ENCODE results near the gene PTPRT.

Gene PTPRT

DNA sequence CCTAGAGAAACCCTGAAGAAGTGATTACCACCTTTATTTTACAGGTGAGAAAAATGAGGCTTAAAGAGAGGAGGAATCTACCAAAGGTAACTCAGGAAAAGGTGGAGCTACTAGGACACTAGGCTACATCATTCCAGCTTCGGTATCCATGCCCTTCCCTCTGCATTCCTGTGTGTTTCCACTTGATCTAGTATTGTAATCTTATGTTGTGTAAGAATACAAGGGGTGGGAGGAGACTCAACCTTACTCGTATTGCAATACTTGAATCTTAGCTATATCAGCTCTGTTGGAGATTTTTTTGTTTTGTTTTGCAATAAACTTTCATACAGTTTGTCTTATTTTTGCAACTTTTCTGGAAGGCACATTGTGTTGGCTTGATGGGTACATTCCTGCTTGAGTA lies 742.4 kb downstream of the PTPRT start:
- H3K27ac ChIP-seq: no peak overlapping the region
- no peak for TF ChIP-seq ZFX (IDR thresholded peaks at IDR 0.05; ENCODE audit: borderline replicate concordance)
- TF ChIP-seq, protein P1, sequence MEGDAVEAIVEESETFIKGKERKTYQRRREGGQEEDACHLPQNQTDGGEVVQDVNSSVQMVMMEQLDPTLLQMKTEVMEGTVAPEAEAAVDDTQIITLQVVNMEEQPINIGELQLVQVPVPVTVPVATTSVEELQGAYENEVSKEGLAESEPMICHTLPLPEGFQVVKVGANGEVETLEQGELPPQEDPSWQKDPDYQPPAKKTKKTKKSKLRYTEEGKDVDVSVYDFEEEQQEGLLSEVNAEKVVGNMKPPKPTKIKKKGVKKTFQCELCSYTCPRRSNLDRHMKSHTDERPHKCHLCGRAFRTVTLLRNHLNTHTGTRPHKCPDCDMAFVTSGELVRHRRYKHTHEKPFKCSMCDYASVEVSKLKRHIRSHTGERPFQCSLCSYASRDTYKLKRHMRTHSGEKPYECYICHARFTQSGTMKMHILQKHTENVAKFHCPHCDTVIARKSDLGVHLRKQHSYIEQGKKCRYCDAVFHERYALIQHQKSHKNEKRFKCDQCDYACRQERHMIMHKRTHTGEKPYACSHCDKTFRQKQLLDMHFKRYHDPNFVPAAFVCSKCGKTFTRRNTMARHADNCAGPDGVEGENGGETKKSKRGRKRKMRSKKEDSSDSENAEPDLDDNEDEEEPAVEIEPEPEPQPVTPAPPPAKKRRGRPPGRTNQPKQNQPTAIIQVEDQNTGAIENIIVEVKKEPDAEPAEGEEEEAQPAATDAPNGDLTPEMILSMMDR (IDR thresholded peaks at IDR 0.05): no peak

DNA sequence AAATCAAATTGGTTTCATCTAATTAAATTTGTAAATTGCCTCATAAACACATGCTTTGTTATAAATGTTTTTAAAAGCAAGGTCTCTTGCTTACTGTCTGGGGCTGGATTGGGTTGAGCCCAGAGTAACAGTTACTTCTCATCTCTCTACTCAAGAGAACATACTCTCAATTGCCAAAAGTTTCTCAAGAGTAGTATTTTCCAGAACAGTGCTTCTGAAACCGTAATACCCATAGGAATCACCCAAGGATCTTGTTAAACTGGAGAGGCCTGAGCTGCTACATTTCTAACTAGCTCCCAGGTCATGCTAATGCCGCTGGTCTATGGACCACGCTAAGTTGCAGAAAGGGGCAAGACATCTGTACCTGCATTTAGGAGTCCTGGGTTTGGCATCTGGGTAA lies 744.9 kb downstream of the PTPRT start:
- no peak overlapping the region for H3K27ac ChIP-seq
- TF ChIP-seq, protein P1 (IDR thresholded peaks at IDR 0.05): no peak
- no peak for TF ChIP-seq ZFX (IDR thresholded peaks at IDR 0.05; ENCODE audit: borderline replicate concordance)

DNA sequence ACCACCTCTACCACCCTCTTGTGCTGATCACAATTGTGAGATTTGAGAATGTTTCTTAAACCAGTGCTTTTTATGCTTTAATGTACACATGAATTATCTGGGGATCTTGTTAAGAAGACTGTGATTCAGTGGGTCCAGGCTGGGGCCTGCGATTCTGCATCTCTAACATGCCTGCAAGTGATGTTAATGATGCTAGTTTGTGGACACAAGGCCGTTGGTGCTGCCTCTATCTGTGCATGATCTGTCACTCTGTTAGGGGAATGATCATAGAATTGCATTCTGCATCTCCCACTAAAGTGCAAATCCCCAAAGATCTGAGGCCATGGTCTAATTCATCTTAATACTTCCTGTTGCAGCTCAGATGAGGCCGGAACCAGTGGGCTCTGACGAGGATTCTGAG lies 746.5 kb downstream of the PTPRT start:
- H3K27ac ChIP-seq: no peak overlapping the region
- TF ChIP-seq, protein P1 (IDR thresholded peaks at IDR 0.05): no peak
- TF ChIP-seq ZFX (IDR thresholded peaks at IDR 0.05; ENCODE audit: borderline replicate concordance): no peak

DNA sequence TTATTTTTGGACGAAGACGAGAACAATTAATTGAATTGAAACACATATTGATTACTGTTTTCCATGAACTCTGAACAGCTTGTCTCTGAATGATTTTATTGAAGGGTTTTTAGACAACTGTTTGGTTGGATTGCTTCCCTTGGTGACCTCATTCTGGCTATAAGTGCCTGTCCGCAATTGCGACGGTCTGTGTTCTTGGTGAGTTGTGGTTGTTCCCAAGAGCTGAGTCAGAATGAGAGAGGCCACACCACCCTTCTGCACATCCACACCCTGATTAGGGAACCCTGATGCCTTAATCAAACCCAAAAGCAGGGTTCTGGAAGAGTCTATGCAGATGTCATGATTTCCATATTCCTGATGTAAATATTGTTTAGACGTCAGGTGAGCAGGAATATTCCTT lies 747.0 kb downstream of the PTPRT start:
- TF ChIP-seq, protein P1 (IDR thresholded peaks at IDR 0.05): no peak
- no peak for TF ChIP-seq ZFX (IDR thresholded peaks at IDR 0.05; ENCODE audit: borderline replicate concordance)

DNA sequence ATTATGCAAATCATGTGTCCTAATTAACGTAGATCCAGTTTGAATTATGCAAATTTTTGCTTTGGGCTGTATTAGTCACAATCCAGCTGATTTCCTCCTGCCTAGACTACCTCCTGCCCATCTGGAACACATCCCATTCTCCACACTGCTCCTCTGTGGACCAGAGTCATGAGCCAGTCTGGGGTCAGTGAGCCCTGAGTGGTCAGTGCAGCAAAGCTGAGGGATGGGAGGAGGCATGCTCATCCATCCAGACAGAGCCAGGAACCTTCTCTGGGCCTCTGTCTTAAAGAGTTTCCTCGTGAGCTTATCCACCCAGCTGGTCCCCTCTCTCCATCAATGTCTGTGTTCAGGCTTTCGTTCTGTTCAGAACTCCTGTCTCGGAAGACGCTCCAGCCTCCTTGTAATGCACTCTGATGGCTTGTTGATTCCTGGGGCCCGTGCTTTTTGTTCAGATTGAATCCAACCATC lies 747.8 kb downstream of the PTPRT start:
- TF ChIP-seq, protein P1 (IDR thresholded peaks at IDR 0.05): no peak
- no peak for TF ChIP-seq ZFX (IDR thresholded peaks at IDR 0.05; ENCODE audit: borderline replicate concordance)
- no peak overlapping the region for H3K27ac ChIP-seq

More for the DNA sequence above, 747.0 kb downstream of the PTPRT start:
- no peak overlapping the region for H3K27ac ChIP-seq

DNA sequence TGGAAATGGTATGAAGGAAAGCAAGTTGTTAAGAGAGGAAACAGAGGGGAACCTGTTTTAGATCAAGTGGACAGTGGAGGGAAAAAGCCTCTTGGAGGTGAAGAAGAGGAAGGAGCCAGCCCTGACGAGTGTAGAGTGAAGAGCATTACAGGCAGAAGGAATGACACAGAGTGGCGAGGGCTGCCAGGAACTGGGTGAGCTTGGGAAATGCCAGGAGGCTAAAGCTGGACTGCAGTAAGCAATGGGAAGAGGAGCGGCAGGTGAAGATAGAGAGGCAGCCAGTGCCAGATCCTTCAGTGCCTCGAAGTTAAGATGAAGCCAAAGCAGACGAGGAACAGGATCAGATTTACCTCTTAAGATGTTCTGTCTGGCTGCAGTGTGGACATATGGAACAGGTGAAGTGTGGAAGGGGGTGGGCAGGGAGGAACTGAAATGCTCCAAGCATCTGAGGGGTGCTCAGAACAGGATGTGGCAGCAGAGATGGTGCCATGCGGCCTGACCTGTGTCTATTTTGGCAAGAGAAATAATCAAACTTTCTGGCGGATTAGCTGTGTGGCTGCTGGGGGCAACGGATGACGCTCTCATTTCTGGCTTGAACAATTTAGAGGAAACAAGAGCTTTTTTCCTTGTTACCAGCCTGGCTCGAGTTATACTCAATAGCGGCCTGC lies 748.4 kb downstream of the PTPRT start:
- TF ChIP-seq ZFX (IDR thresholded peaks at IDR 0.05; ENCODE audit: borderline replicate concordance): no peak
- TF ChIP-seq, protein P1 (IDR thresholded peaks at IDR 0.05): no peak
- H3K27ac ChIP-seq: no peak overlapping the region

DNA sequence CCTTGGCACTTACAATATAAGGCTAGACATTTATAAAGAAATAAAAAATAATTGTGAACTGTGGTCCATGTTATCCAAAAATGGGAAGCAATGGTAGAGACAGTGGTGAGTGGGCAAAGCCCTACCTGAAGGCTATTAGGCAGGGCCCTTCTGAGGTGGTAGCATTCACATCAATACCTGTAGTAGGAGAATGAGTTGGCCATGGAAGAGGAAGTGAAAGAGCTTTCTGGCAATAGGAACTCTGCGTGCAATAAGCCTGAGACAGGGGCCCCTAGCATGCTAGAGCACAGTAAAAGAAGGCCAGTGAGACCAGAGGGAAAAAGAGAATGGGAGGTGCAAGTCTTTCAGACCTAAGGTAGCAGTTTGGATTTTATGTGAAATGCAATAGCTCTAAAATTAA lies 754.5 kb downstream of the PTPRT start:
- TF ChIP-seq ZFX (IDR thresholded peaks at IDR 0.05; ENCODE audit: borderline replicate concordance): no peak
- TF ChIP-seq, protein P1 (IDR thresholded peaks at IDR 0.05): no peak
- no peak overlapping the region for H3K27ac ChIP-seq

Data from 22Rv1 (cell line).